Memory B cell (primary cell): ENCODE results near the gene TADA2B.

Experiments
- ATAC-seq: fragments of 150-1000 bp; cut with Tn5 transposase; 2 replicates; pipeline ENCODE4 v1.10.0; 2021; ENCODE audit warnings: low read depth, mild to moderate bottlenecking, moderate library complexity
- DNase-seq, 2 donors: peaks; one replicate each; pipeline ENCODE4 v3.0.0; 2022; ENCODE audit warnings: low spot score in 2 of 2
- H3K27ac Mint-ChIP-seq: one replicate; pipeline ENCODE4 v1.8.0; 2022; ENCODE audit warnings: mild to moderate bottlenecking, moderate library complexity, mixed read lengths
- H3K27me3 Mint-ChIP-seq: one replicate; pipeline ENCODE4 v1.8.0; 2022; ENCODE audit warnings: mixed read lengths
- H3K36me3 Mint-ChIP-seq: one replicate; pipeline ENCODE4 v1.8.0; 2022; ENCODE audit warnings: mild to moderate bottlenecking, mixed read lengths
- H3K4me1 Mint-ChIP-seq: one replicate; pipeline ENCODE4 v1.8.0; 2022; ENCODE audit warnings: mixed read lengths
- H3K4me3 Mint-ChIP-seq: one replicate; pipeline ENCODE4 v1.8.0; 2022; ENCODE audit warnings: mild to moderate bottlenecking, moderate library complexity, mixed read lengths
- H3K9me3 Mint-ChIP-seq: one replicate; pipeline ENCODE4 v1.8.0; 2022; ENCODE audit warnings: mixed read lengths

The TADA2B gene

DNA sequence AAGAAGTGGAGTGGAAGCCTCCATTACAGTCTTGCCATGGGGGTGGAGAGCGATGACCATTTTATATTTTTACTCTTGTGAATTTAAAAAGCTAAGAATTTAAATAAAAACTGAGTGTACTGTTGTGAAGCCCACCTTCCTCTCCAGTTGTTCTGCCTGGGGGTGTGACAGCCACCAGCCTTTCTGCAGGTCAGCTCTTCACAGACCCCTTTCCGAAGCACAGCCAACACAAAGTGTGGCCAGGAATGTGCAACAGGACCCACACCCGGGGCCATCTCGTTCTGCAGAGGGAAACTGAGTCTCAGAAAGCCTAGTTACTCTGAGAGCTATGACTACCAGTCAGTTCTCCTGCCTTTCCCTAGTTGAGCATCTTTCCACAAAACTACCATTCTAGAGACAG lies 23.3 kb downstream of the TADA2B start:
- Mint-ChIP-seq H3K9me3 (no peaks in the 10 kb centered on the region), H3K36me3 (peaks cover 4% of the 10 kb centered on the region), H3K4me1 (peaks cover 27% of the 10 kb centered on the region), H3K27ac (peak overlapping the region; percentile 89), H3K4me3 (peak overlapping the region; percentile 89), H3K27me3 (peaks cover 2% of the 10 kb centered on the region)
- DNase-seq (no peak), ATAC-seq (no peak)

DNA sequence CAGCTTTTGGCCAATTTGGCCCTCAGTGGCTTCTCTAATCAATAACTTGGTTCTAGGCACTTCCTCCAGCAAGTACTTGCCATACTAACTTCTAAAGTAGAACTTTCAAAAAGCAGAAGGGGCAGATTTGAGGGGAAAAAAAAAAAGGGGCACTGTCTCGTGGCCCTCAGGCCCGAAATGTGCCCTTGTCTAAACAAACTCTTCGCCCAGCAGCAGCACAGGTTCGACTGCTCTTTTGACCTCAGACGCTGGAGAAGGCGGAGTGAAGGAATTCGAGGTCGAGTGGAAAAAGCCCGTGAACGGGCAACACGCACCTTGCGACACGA lies 23.9 kb downstream of the TADA2B start:
- DNase-seq (no peak), ATAC-seq (no peak)
- peaks cover 4% of the 10 kb centered on the region for H3K36me3 Mint-ChIP-seq
- peak overlapping the region; percentile 89 for H3K27ac Mint-ChIP-seq
- H3K4me3 Mint-ChIP-seq = peak overlapping the region; percentile 89
- peaks cover 2% of the 10 kb centered on the region for H3K27me3 Mint-ChIP-seq
- H3K9me3 Mint-ChIP-seq = no peaks in the 10 kb centered on the region
- H3K4me1 Mint-ChIP-seq = peaks cover 27% of the 10 kb centered on the region

DNA sequence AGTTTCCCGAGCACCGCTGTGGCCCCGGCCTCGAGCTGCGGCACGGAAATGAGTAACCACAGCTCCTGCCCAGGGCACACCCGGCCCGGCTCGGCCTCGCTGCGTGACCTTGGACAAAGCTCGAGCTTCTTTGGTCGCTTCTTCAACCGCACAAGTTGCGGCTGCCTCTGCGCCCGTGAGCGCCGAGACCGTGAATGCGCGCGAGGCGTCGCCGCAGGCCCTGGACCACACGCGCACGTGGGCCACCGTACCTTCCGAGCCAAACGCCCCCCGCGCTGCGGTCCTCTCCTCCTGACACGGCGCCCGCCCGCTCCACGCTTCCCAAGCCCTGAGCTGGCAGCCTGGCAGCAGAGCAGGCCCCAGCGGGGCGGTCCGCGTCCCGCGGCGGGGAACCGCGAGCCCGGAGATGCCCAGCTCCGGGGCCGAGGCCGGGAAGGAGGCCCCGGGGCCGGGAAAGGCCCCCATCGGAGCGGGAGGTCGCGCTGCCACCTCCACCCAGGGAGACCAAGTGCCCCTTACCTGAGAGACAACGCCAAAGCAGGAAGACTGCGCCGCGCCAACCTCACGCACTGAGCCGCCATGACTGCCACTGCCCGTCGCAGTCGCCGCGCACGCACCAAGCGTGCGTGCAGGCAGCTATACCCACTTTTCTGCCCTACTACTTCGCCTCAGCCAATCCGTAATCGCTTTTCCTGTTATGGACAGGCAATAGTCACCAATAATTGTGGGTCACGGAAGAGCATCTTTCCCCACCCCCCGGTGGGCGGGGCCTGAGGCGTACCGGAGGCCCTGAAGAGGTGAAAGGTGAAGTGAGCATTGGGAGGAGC lies 24.5 kb downstream of the TADA2B start, which contains the start of gene GRPEL1:
Gene GRPEL1, minus strand, starts transcription at position 613 of the 827 bp plus-strand sequence. Its CDS starts 32 bp downstream, at position 581.
- peaks cover 2% of the 10 kb centered on the region for H3K27me3 Mint-ChIP-seq
- H3K27ac Mint-ChIP-seq = peak within 1 kb of the TSS; percentile 89
- peak; percentile 84 for ATAC-seq
- H3K36me3 Mint-ChIP-seq = peaks cover 2% of the 10 kb centered on the region
- peaks cover 27% of the 10 kb centered on the region for H3K4me1 Mint-ChIP-seq
- H3K9me3 Mint-ChIP-seq = no peaks in the 10 kb centered on the region
- DNase-seq = peak; percentile 97 to 100
- H3K4me3 Mint-ChIP-seq = peak within 1 kb of the TSS; percentile 89

DNA sequence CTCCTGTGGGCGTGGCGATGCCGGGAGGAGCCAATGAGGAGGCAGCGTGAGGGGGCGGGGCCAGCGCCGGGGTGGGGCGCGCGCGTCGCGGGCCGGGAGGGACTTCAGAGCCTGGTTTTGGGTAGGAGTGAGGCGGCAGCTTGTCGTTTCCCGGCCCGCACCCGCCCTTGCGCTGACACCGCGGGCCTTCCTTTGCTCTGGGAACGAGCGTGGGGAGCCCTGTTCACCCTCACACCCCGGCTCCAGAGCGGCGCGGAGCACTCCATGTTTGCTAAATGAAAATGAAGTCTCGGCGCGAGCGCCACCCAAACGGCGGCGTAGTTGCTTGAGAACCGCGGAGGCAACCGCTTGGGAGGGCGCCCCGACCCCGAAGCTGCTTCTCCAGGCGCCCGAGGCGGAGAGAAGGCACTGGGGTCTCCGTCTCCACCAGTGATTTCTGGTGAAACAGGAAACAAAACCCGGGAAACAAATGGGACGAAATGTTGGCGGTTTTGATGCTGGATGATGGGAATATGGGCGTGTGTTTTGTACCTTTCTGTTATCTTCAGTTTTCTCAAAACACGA lies 25.2 kb downstream of the TADA2B start:
- Mint-ChIP-seq H3K27me3 (peaks cover 2% of the 10 kb centered on the region), H3K4me1 (peaks cover 27% of the 10 kb centered on the region)

DNA sequence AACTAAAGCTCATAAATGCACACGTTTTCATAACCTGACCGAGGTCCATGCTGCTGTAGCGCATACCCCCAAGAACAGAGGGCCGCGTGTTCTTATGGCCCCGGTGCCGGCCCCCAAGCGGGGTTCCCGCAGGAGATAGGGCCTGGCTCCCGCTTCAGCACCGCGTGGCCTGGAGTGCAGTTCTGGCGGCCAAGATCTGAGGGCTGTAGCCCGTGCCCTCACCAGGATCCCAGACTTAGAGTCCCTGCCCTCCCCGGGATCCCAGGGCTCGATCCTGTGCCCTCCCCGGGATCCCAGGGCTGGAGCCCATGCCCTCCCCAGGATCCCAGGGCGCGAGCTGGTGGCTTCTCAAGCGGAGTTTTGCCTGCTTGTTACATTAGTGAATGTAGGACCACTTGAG lies 25.7 kb downstream of the TADA2B start:
- Mint-ChIP-seq H3K9me3 (no peaks in the 10 kb centered on the region), H3K36me3 (no peaks in the 10 kb centered on the region), H3K4me3 (peak overlapping the region; percentile 87), H3K27ac (peak overlapping the region; percentile 75), H3K27me3 (peaks cover 2% of the 10 kb centered on the region), H3K4me1 (peaks cover 27% of the 10 kb centered on the region)
- DNase-seq (no peak), ATAC-seq (no peak)

More for the DNA sequence above, 25.2 kb downstream of the TADA2B start:
- Mint-ChIP-seq H3K36me3 (peaks cover 2% of the 10 kb centered on the region), H3K9me3 (no peaks in the 10 kb centered on the region), H3K27ac (peak overlapping the region; percentile 75), H3K4me3 (peak overlapping the region; percentile 87)
- ATAC-seq (peak; percentile 23), DNase-seq (no peak)

DNA sequence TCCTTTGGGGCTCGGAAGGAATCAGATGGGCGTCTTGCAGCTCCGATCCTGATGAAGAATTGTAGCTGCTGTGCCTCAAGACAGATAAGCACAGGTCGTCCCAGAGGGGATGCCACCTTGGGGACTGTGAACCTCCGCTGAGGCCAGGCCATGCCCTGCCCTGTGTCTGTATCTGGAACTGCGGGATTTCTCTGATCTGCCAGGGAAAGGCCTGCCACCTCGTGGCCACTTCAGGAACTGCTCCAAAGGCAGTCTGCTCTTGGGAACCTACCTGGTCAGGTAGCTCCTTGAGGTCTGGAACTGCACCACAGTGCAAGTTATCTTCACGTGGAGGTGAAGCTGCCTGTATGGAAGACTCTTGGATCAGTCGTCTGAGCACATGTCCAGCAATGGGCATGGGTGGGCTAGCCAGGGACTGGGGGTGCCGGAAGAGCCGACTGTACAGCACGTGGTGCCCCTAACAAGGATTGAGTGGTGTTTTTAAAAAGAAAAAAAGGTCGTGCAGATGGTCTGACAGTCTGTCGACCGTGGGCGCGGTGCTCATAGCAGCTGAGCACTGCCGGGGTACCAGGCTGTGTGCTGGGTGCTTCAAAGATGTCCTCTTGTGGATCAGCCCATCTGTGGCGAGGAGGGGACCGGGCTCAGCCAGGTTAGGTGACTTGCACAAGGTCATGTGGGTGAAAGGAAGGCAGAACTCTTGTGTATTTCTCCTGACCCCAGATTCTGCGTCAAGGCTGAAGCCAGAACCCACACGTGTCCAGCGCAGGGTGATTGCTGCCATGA lies 27.7 kb downstream of the TADA2B start:
- Mint-ChIP-seq H3K4me3 (no peak overlapping the region), H3K27ac (no peak overlapping the region)

DNA sequence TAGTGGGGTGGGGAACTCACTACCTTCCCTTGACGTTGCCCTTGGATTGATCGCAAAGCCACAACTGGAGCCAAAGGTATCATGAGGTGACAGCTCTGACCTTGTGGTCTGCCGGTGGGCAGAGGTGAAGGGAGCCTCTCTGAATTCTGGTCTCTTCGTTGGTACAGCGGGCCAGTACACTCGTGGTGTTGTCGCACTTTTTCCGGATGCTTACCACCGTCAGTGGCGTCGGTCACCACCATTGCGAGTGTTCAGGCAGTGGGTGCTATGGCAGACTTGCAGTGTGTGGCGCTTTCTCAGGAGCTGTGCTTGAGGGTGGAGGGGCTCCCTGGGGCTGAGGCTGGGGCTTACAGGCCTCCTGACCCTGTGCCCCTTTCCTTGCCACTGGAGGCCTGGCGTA lies 29.9 kb downstream of the TADA2B start:
- no peak for ATAC-seq
- DNase-seq = no peak
- Mint-ChIP-seq H3K36me3 (no peaks in the 10 kb centered on the region), H3K27me3 (peaks cover 2% of the 10 kb centered on the region), H3K9me3 (no peaks in the 10 kb centered on the region), H3K27ac (no peak overlapping the region), H3K4me3 (no peak overlapping the region), H3K4me1 (peaks cover 13% of the 10 kb centered on the region)

More for the DNA sequence above, 27.7 kb downstream of the TADA2B start:
- peak; percentile 23 for ATAC-seq
- Mint-ChIP-seq H3K36me3 (no peaks in the 10 kb centered on the region), H3K9me3 (no peaks in the 10 kb centered on the region), H3K4me1 (peaks cover 21% of the 10 kb centered on the region), H3K27me3 (peaks cover 2% of the 10 kb centered on the region)
- DNase-seq = peak; percentile 91 to 92

DNA sequence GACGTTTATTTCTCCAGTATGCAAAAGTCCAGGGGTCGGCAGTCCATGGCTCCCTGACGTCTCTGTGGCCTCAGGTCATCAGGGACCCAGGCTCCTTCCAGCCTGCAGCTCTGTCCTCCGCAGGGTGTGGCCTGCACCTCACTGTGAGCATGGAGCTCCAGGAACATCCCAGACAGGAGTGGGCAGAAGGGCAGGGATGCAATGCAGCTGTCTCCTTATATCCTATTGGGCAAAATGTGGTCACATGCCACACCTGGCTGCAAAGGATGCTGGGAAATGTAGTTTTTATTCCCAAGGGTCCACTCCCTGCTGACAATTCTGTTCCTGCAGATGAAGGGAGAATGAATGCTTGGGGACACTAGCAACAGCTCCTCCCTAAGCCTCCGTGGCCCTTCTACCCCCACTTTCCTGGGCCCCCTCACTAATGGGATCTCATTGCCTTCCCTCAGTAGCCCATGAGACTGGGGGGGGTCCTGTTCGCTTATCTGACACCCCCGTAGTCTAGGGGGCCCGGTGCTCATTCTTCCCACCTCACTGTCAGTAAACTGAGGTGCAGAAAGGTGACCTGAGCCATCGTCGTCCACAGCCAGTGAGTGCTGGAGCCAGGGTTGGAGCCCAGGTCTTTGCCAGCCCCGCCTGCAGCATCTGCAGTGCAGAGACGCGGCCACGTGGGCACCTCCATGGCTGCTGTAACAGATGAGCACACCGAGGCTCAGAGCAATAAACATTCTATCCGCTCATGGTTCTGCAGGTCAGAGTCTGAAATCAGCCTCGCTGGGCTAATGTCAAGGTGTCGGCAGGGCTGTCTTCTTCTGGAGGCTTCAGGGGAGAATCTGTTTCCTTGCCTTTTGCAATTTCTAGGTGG lies 30.6 kb downstream of the TADA2B start:
- Mint-ChIP-seq H3K36me3 (no peaks in the 10 kb centered on the region), H3K9me3 (no peaks in the 10 kb centered on the region), H3K27me3 (peaks cover 2% of the 10 kb centered on the region), H3K27ac (no peak overlapping the region), H3K4me3 (no peak overlapping the region), H3K4me1 (peaks cover 10% of the 10 kb centered on the region)
- DNase-seq = no peak
- no peak for ATAC-seq

DNA sequence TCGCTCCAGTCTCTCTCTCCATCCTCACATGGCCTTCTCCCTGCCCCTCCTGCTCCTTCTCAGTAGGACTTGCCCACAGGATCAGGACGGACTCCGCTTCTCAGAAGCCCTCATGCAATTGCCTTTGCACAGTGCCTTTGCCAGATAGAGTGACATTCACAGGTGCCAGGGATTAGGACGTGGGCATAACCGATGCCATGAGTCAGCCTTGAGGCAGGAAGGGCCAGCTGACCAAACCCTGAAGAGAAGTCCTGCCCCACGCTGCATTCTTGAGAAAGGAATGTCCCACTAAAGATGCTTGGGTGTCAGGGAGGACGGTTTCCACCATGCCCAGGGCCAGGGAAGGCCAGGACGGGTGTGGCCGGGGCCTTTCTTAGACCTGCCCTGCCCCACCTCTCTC lies 31.3 kb downstream of the TADA2B start:
- Mint-ChIP-seq H3K4me3 (no peak overlapping the region), H3K4me1 (peaks cover 7% of the 10 kb centered on the region), H3K27me3 (peaks cover 3% of the 10 kb centered on the region), H3K27ac (no peak overlapping the region), H3K9me3 (peaks cover 1% of the 10 kb centered on the region), H3K36me3 (no peaks in the 10 kb centered on the region)
- DNase-seq = no peak
- no peak for ATAC-seq

DNA sequence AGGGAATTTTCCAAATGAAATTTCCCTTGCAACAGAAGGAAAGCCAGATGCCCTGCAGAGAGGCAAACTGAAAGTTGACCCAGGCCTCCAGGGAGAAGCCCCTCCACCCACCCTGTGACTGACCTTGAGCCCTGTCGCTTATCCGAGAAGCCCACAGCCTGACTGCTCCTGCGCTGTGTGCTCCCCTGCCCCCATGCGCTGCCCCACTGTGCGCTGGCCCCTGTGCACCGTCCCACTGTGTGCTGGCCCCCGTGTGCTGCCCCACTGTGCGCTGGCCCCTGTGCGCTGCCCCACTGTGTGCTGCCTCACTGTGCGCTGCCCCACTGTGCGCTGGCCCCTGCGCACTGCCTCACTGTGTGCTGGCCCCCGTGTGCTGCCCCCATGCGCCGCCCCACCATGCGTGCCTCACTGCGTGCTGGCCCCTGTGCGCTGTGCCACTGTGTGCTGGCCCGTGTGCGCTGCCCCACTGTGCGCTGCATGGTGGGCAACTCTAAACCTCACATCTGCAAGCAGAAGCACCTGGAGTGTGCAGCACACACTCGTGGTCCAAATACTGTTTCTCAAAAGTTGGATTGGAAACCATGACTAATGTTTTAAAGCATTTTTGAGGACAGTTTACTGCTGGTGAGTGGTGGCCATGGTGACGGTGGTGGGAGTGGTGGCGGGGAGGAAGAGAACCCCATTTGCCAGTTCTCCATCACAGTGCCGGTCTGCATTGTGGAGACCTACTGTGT lies 33.0 kb downstream of the TADA2B start:
- peaks cover 3% of the 10 kb centered on the region for H3K9me3 Mint-ChIP-seq
- no peak overlapping the region for H3K4me3 Mint-ChIP-seq
- ATAC-seq (no peak), DNase-seq (no peak)
- no peaks in the 10 kb centered on the region for H3K36me3 Mint-ChIP-seq
- no peak overlapping the region for H3K27ac Mint-ChIP-seq
- H3K27me3 Mint-ChIP-seq = peaks cover 2% of the 10 kb centered on the region
- no peaks in the 10 kb centered on the region for H3K4me1 Mint-ChIP-seq

DNA sequence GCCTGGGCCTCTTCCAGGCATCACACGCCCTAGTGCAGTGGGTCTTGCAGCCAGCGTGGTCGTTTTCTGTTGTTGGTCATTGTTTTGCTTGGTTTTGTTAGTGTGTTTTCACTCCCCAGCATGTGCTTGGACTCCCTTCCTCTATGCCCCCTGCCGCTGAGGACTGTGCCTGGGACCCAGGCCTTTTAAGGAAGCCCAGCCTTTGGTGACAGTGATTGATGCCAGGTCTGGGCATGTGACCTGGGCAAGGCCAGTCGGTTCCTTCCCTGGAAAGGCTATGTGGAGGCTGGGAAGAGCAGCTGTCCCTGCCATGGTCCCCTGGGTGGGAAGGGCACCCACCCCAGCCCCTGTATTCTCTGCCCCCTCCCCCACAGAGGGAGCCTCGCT lies 33.5 kb downstream of the TADA2B start:
- no peak for DNase-seq
- H3K27ac Mint-ChIP-seq = no peak overlapping the region
- no peak overlapping the region for H3K4me3 Mint-ChIP-seq
- no peaks in the 10 kb centered on the region for H3K4me1 Mint-ChIP-seq
- no peaks in the 10 kb centered on the region for H3K36me3 Mint-ChIP-seq
- H3K27me3 Mint-ChIP-seq = peaks cover 2% of the 10 kb centered on the region
- H3K9me3 Mint-ChIP-seq = peaks cover 3% of the 10 kb centered on the region
- no peak for ATAC-seq

DNA sequence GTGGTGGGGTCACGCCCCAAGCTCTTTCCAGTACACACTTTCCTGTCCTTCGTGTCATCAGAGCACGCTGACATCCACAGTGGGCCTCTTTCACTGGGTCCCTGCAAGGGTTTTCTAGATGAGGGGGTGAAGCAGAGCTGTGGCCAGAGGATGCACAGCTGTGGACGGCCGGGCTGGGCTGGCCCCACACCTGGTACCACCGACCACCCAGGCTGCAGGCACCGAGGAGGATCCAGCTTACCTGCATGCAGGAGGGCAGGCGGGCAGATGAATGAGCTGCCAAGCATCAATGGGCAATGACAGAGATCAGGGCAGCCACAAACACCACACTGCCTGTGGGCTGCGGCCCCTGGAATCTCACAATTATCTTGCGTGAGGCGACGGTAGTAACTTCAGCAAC lies 34.2 kb downstream of the TADA2B start:
- no peak overlapping the region for H3K4me3 Mint-ChIP-seq
- DNase-seq (no peak), ATAC-seq (no peak)

DNA sequence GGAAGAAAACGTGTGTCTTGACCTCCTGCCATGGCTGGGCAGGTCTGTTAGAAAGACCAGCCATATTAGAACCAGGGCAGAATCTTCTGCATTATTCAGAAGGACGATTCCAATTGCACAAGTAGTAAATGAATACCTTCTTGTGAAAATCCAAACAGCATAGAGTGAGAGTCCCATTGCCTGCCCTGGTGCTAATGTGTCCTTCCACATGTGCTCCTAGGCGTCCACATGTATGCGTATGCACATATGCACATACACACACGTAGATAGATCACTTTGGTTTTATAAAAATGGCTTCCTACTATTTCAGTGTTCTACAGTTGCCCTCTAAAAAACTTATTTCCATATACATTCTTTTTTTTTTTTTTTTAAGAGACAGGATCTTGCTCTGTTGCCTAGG lies 34.9 kb downstream of the TADA2B start:
- no peak for DNase-seq
- no peak for ATAC-seq
- Mint-ChIP-seq H3K4me1 (no peaks in the 10 kb centered on the region), H3K36me3 (no peaks in the 10 kb centered on the region), H3K27me3 (peaks cover 6% of the 10 kb centered on the region), H3K4me3 (no peak overlapping the region), H3K27ac (no peak overlapping the region), H3K9me3 (peaks cover 3% of the 10 kb centered on the region)

More for the DNA sequence above, 34.2 kb downstream of the TADA2B start:
- Mint-ChIP-seq H3K4me1 (no peaks in the 10 kb centered on the region), H3K9me3 (peaks cover 3% of the 10 kb centered on the region), H3K36me3 (no peaks in the 10 kb centered on the region), H3K27ac (no peak overlapping the region), H3K27me3 (peaks cover 2% of the 10 kb centered on the region)
